HepG2 (cell line): ENCODE measurements around the gene RIPOR3. TPM values are rescaled to one million over a fixed set of nuclear protein-coding genes. Genes with fewer than 3 reads are reported as not detected.

Experiments
- ATAC-seq: fragments of 200-7000 bp; cut with Tn5 transposase; 3 replicates; pipeline ENCODE4 v1.9.1; 2020; ENCODE audit warnings: mild to moderate bottlenecking, moderate library complexity
- BruUV-seq: library from RNA; stranded (reverse); fragments of 400-500 nt; replicated peaks from 2 replicates; lab custom pipeline; 2021; lab: Mats Ljungman, UMichigan
- CTCF ChIA-PET: fragments of 300-600 bp; formaldehyde crosslinking; extraction: SDS; loops from one replicate; lab custom pipeline; 2021; ENCODE audit warnings: low total read pairs, inconsistent platforms, low intra/inter-chr PET ratio; lab: Yijun Ruan, JAX
- POLR2A ChIA-PET: fragments of 350-600 bp; sonication (Branson Sonifier 250); formaldehyde crosslinking; loops from one replicate; lab custom pipeline; 2020; ENCODE audit warnings: antibody characterized with exemption, inconsistent platforms; lab: Yijun Ruan, JAX
- DNase-seq: peaks from one replicate; pipeline ENCODE4 v3.0.0-alpha.2; 2015; ENCODE audit warnings: low spot score
- FAIRE-seq: peaks from 3 replicates; lab custom pipeline; 2011; peaks lifted over from hg19 to GRCh38; lab: Jason Lieb, UNC
- H2AFZ ChIP-seq: one replicate; pipeline ENCODE4 v1.6.1; 2011; ENCODE audit warnings: low read length, inconsistent platforms
- H3K27ac ChIP-seq: fragments of 300-600 bp; 3 replicates; pipeline ENCODE4 v1.8.0; 2011; ENCODE audit warnings: mixed run types, mild to moderate bottlenecking, mixed read lengths, low read length, inconsistent platforms; ENCODE audit not compliant: insufficient read depth; ENCODE audit errors: extremely low read length
- H3K27me3 ChIP-seq, 2 experiments: fragments of 200-600 bp in 1 of 2; 2 replicates in 1 of 2; 3 replicates in 1 of 2; pipeline versions ENCODE4 v1.6.0 to v1.8.0; 2011; ENCODE audit warnings: low read length in 2 of 2, mild to moderate bottlenecking in 2 of 2, moderate library complexity in 2 of 2, inconsistent platforms in 1 of 2; ENCODE audit not compliant: insufficient read depth in 2 of 2, control insufficient read depth in 1 of 2
- H3K36me3 ChIP-seq, 2 experiments: fragments of 200-600 bp in 1 of 2; replicated peaks in 1 of 2; 2 replicates in 1 of 2; 3 replicates in 1 of 2; pipeline versions ENCODE4 v1.5.1 to v1.8.0; 2011; ENCODE audit warnings: low read length in 2 of 2, inconsistent platforms in 1 of 2; ENCODE audit not compliant: insufficient read depth in 2 of 2, control insufficient read depth in 1 of 2
- H3K4me1 ChIP-seq: 2 replicates; pipeline ENCODE4 v1.5.1; 2012; ENCODE audit warnings: low read length, inconsistent platforms; ENCODE audit not compliant: insufficient read depth
- H3K4me2 ChIP-seq: 2 replicates; pipeline ENCODE4 v1.6.0; 2011; ENCODE audit warnings: low read depth, low read length, inconsistent platforms
- H3K4me3 ChIP-seq, 3 experiments: fragments of 200-600 bp in 1 of 3; sonication (generic), shearing (Covaris generic) in 1 of 3; replicated peaks in 1 of 3; 2 replicates each; pipeline ENCODE4 v1.5.1; 2011 to 2016; ENCODE audit warnings: low read length in 3 of 3, inconsistent platforms in 2 of 3, low read depth in 2 of 3, mild to moderate bottlenecking in 2 of 3, control low read depth in 1 of 3, mixed read lengths in 1 of 3; ENCODE audit not compliant: insufficient read depth in 1 of 3
- H3K79me2 ChIP-seq: one replicate; pipeline ENCODE4 v1.6.1; 2011; ENCODE audit warnings: low read length, inconsistent platforms; ENCODE audit not compliant: insufficient read depth
- H3K9ac ChIP-seq: 2 replicates; pipeline ENCODE4 v1.6.0; 2011; ENCODE audit warnings: mild to moderate bottlenecking, low read depth, low read length, inconsistent platforms; ENCODE audit not compliant: insufficient read depth
- H3K9me3 ChIP-seq: 2 replicates; pipeline ENCODE4 v1.5.1; 2012; ENCODE audit warnings: mild to moderate bottlenecking, low read length
- H4K20me1 ChIP-seq: 2 replicates; pipeline ENCODE4 v1.6.0; 2011; ENCODE audit warnings: inconsistent platforms, mild to moderate bottlenecking, low read length, moderate library complexity; ENCODE audit not compliant: insufficient read depth
- ARNTL ChIP-seq: sonication (generic); formaldehyde crosslinking; IDR thresholded peaks from 2 replicates; pipeline ENCODE4 v1.4.0; 2020; ENCODE audit warnings: mild to moderate bottlenecking, missing genetic modification reagents
- E2F5 ChIP-seq: sonication (generic); formaldehyde crosslinking; conservative IDR thresholded peaks from 2 replicates; pipeline ENCODE4 v1.4.0; 2020; ENCODE audit warnings: missing genetic modification reagents
- GATAD1 ChIP-seq: IDR thresholded peaks from 2 replicates; pipeline ENCODE4 v1.6.1; 2016; ENCODE audit warnings: missing genetic modification reagents, missing compliant biosample characterization
- HNRNPH1 ChIP-seq: fragments of 200-400 bp; formaldehyde crosslinking; optimal IDR thresholded peaks from 2 replicates; pipeline ENCODE3; 2017; ENCODE audit warnings: mild to moderate bottlenecking, low read depth, low read length
- KDM5B ChIP-seq: sonication (generic); formaldehyde crosslinking; IDR thresholded peaks from 2 replicates; pipeline ENCODE4 v1.4.0; 2020; ENCODE audit warnings: missing genetic modification reagents, mild to moderate bottlenecking, borderline replicate concordance
- MTF1 ChIP-seq: sonication (generic); formaldehyde crosslinking; IDR thresholded peaks from 2 replicates; pipeline ENCODE4 v1.5.0; 2020; ENCODE audit warnings: missing genetic modification reagents
- NAIF1 ChIP-seq: sonication (generic); formaldehyde crosslinking; IDR thresholded peaks from 2 replicates; pipeline ENCODE4 v1.5.0; 2020; ENCODE audit warnings: mild to moderate bottlenecking, missing genetic modification reagents, borderline replicate concordance
- NFATC3 ChIP-seq: sonication (generic); formaldehyde crosslinking; IDR thresholded peaks from 2 replicates; pipeline ENCODE4 v1.5.1; 2020; ENCODE audit warnings: mild to moderate bottlenecking, missing genetic modification reagents
- PPARG ChIP-seq: conservative IDR thresholded peaks from 2 replicates; pipeline ENCODE4 v1.6.1; 2016; ENCODE audit warnings: missing biosample characterization, missing genetic modification reagents
- SMYD3 ChIP-seq: sonication (generic); formaldehyde crosslinking; IDR thresholded peaks from 2 replicates; pipeline ENCODE4 v1.8.1; 2023; ENCODE audit warnings: mild to moderate bottlenecking, missing genetic modification reagents
- ZBTB21 ChIP-seq: sonication (generic); formaldehyde crosslinking; IDR thresholded peaks from 2 replicates; pipeline ENCODE4 v1.4.0; 2020; ENCODE audit warnings: missing genetic modification reagents
- ZC3H13 ChIP-seq: sonication (generic); formaldehyde crosslinking; IDR thresholded peaks from 2 replicates; pipeline ENCODE4 v1.8.1; 2023; ENCODE audit warnings: mild to moderate bottlenecking, missing genetic modification reagents, moderate library complexity
- ZNF138 ChIP-seq: sonication (generic); formaldehyde crosslinking; IDR thresholded peaks from 2 replicates; pipeline ENCODE4 v1.5.0; 2020; ENCODE audit warnings: mild to moderate bottlenecking, low read depth, missing genetic modification reagents
- ZNF335 ChIP-seq: sonication (generic); formaldehyde crosslinking; IDR thresholded peaks from 2 replicates; pipeline ENCODE4 v1.4.0; 2020; ENCODE audit warnings: missing genetic modification reagents
- ZNF546 ChIP-seq: sonication (generic); formaldehyde crosslinking; conservative IDR thresholded peaks from 2 replicates; pipeline ENCODE4 v1.8.1; 2023; ENCODE audit warnings: mild to moderate bottlenecking, missing genetic modification reagents
- ZNF703 ChIP-seq: sonication (generic); formaldehyde crosslinking; IDR thresholded peaks from 2 replicates; pipeline ENCODE4 v1.5.1; 2020; ENCODE audit warnings: missing genetic modification reagents, mild to moderate bottlenecking, moderate library complexity, borderline replicate concordance
- ZNF768 ChIP-seq: sonication (generic); formaldehyde crosslinking; IDR thresholded peaks from 2 replicates; pipeline ENCODE4 v1.4.0; 2020; ENCODE audit warnings: missing genetic modification reagents
- ZNF83 ChIP-seq: sonication (generic); formaldehyde crosslinking; IDR thresholded peaks from 2 replicates; pipeline ENCODE4 v1.4.0; 2020; ENCODE audit warnings: missing genetic modification reagents, mild to moderate bottlenecking, borderline replicate concordance
- ZSCAN30 ChIP-seq: sonication (generic); formaldehyde crosslinking; IDR thresholded peaks from 2 replicates; pipeline ENCODE4 v1.5.0; 2020; ENCODE audit warnings: mild to moderate bottlenecking, missing genetic modification reagents
- WGBS: methylation state at CpG from one replicate; pipeline ENCODE4 v1.1.6; 2017; ENCODE audit warnings: low lambda C conversion rate; 5-methylcytosine and 5-hydroxymethylcytosine counted together
- in situ Hi-C: cut with HindIII; loops from 2 replicates; pipeline ENCODE4 v1.10.0; 2017; ENCODE audit warnings: low pct_unique_long_range_greater_than_20kb; ENCODE audit not compliant: extremely low pct_ligation_motif_present
- intact Hi-C: fragments of 100-400 bp; cut with micrococcal nuclease; formaldehyde crosslinking; loops from one replicate; pipeline ENCODE4 v1.10.0; 2022; ENCODE audit not compliant: unreplicated experiment
- polyA plus RNA-seq, 8 experiments: library from polyadenylated mRNA; depleted of rRNA in 3 of 8; stranded (reverse) in 7 of 8; unstranded in 1 of 8; fragments of >200 nt; fragmentation: Illumina TruSeq in 4 of 8; extraction: Trizol in 4 of 8; gene quantifications; 2 replicates each; pipeline versions ENCODE4 v1.2.1 to v1.2.3, GENCODE V29; 2011 to 2016; ENCODE audit warnings: low read depth in 4 of 8, missing spikeins in 1 of 8, mixed read lengths in 1 of 8; ENCODE audit not compliant: insufficient read depth in 1 of 8
- total RNA-seq, 5 experiments: library from RNA; depleted of rRNA; stranded (reverse); fragments of >200 nt; fragmentation: Illumina TruSeq; extraction: Trizol; gene quantifications; 2 replicates each; pipeline ENCODE4 v1.2.3, GENCODE V29; 2016; ENCODE audit warnings: low read depth in 1 of 5
- TF ChIP-seq, protein P1 (sequence below): sonication (generic); formaldehyde crosslinking; IDR thresholded peaks from 2 replicates; pipeline ENCODE4 v1.4.0; 2020; ENCODE audit warnings: missing genetic modification reagents
- TF ChIP-seq, protein P2 (sequence below): IDR thresholded peaks from 2 replicates; pipeline ENCODE4 v1.6.1; 2018; ENCODE audit warnings: missing genetic modification reagents

RIPOR3 gene
- total and polyA plus RNA-seq, 2 of the 13 experiments (the other 11 are each of a cell fraction or from before 2014, with no cell fraction given), result 0.18 TPM; not detected in 1

- no peaks in the 10 kb centered on the region for H3K9me3 ChIP-seq
- WGBS, result 5% methylated on average over 19 of the region's 19 CpGs
- H3K4me2 ChIP-seq, result peak overlapping the region; percentile 98
- H3K36me3 ChIP-seq, result no peaks in the 10 kb centered on the region
- ATAC-seq (peak; percentile 83), DNase-seq (peak; percentile 90), FAIRE-seq (peak; percentile 99)
- intact Hi-C loops (no loop called here), in situ Hi-C loops (no loop called here)
- no peaks in the 10 kb centered on the region for H4K20me1 ChIP-seq
- peak overlapping the region; percentile 21 for H2AFZ ChIP-seq
- no peaks in the 10 kb centered on the region for H3K79me2 ChIP-seq
- BruUV-seq, result TSS peak; percentile 78
- no peaks in the 10 kb centered on the region for H3K27me3 ChIP-seq
- ChIA-PET CTCF (no interaction called here), POLR2A (interaction anchor here (1.0 to 2.2 kb wide), 5 partner anchors 10 to 89 kb away, joined by 3 to 7 read pairs (median 4); no protein-coding TSS in a partner anchor)
- H3K4me3 ChIP-seq, result peak overlapping the region; percentile 44 to 69 (median 48)
- peaks cover 62% of the 10 kb centered on the region for H3K4me1 ChIP-seq
- peak overlapping the region; percentile 54 for H3K9ac ChIP-seq
- H3K27ac ChIP-seq, result peak overlapping the region; percentile 56
- TF ChIP-seq KDM5B (CRISPR knock-in tag) (peak; percentile 79; the same call in 1 of the 2 replicates), GATAD1 (peak; percentile 75), ZNF703 (peak; percentile 43; the same call in 1 of the 2 replicates), NAIF1 (CRISPR knock-in tag) (peak; percentile 69; the same call in 1 of the 2 replicates), ZBTB21 (CRISPR knock-in tag) (no peak), ZNF335 (CRISPR knock-in tag) (0 out of 2 replicates have a peak, but pooled peaks have one; percentile 80), MTF1 (peak; percentile 99), ZNF768 (CRISPR knock-in tag) (peak; percentile 99), ZC3H13 (CRISPR knock-in tag) (peak; percentile 16; the same call in 1 of the 2 replicates), ARNTL (peak; percentile 66), E2F5 (CRISPR knock-in tag) (no peak), ZNF83 (CRISPR knock-in tag) (peak; percentile 68; the same call in 1 of the 2 replicates), ZSCAN30 (no peak), PPARG (CRISPR knock-in tag) (peak; percentile 78), HNRNPH1 (no peak), ZNF138 (CRISPR knock-in tag) (no peak), SMYD3 (CRISPR knock-in tag) (peak; percentile 86; the same call in 1 of the 2 replicates), NFATC3 (no peak), ZNF546 (CRISPR knock-in tag) (no peak)
- TF ChIP-seq, protein P1, sequence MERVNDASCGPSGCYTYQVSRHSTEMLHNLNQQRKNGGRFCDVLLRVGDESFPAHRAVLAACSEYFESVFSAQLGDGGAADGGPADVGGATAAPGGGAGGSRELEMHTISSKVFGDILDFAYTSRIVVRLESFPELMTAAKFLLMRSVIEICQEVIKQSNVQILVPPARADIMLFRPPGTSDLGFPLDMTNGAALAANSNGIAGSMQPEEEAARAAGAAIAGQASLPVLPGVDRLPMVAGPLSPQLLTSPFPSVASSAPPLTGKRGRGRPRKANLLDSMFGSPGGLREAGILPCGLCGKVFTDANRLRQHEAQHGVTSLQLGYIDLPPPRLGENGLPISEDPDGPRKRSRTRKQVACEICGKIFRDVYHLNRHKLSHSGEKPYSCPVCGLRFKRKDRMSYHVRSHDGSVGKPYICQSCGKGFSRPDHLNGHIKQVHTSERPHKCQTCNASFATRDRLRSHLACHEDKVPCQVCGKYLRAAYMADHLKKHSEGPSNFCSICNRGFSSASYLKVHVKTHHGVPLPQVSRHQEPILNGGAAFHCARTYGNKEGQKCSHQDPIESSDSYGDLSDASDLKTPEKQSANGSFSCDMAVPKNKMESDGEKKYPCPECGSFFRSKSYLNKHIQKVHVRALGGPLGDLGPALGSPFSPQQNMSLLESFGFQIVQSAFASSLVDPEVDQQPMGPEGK (CRISPR knock-in tag), result peak; percentile 80
- TF ChIP-seq, protein P2, sequence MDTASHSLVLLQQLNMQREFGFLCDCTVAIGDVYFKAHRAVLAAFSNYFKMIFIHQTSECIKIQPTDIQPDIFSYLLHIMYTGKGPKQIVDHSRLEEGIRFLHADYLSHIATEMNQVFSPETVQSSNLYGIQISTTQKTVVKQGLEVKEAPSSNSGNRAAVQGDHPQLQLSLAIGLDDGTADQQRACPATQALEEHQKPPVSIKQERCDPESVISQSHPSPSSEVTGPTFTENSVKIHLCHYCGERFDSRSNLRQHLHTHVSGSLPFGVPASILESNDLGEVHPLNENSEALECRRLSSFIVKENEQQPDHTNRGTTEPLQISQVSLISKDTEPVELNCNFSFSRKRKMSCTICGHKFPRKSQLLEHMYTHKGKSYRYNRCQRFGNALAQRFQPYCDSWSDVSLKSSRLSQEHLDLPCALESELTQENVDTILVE, result 0 out of 2 replicates have a peak, but pooled peaks have one; percentile 58
These were observed 11.0 kb downstream of the RIPOR3 start for GRCh38 chr20:50680105-50680960.
